ENCODE measurements around the gene MYO7B.

Gene MYO7B

GRCh38 chr2:127535422-127535901, at the start of gene MYO7B:
Gene MYO7B (plus strand): TSS chr2:127535683. CDS start chr2:127559723, 24,040 bp downstream.
- DNase-seq, result no peak

GRCh38 chr2:127485694-127486071, 49.8 kb upstream of the MYO7B start:
- no peak for DNase-seq

- no peak for DNase-seq
Observed at GRCh38 chr2:127486247-127487058, 49.0 kb upstream of the MYO7B start.

GRCh38 chr2:127490283-127490682, 45.2 kb upstream of the MYO7B start:
- no peak for DNase-seq

GRCh38 chr2:127498386-127498785, 37.1 kb upstream of the MYO7B start:
- no peak for DNase-seq

GRCh38 chr2:127503491-127503890, 32.0 kb upstream of the MYO7B start:
- DNase-seq, result no peak

GRCh38 chr2:127504552-127505430, 30.7 kb upstream of the MYO7B start:
- no peak for DNase-seq

GRCh38 chr2:127506510-127506909, 29.0 kb upstream of the MYO7B start:
- DNase-seq, result no peak

- DNase-seq, result peak in 1 of 2 experiments; percentile 23
Observed at GRCh38 chr2:127508023-127508630, 27.4 kb upstream of the MYO7B start.

GRCh38 chr2:127508631-127509034, 26.9 kb upstream of the MYO7B start:
- DNase-seq, result peak; percentile 83 to 93

GRCh38 chr2:127510073-127510472, 25.4 kb upstream of the MYO7B start:
- DNase-seq, result no peak

GRCh38 chr2:127511090-127511695, 24.3 kb upstream of the MYO7B start:
- no peak for DNase-seq

GRCh38 chr2:127511917-127512316, 23.6 kb upstream of the MYO7B start:
- DNase-seq, result no peak

GRCh38 chr2:127512362-127512761, 23.1 kb upstream of the MYO7B start:
- DNase-seq, result no peak

GRCh38 chr2:127514076-127514475, 21.4 kb upstream of the MYO7B start:
- no peak for DNase-seq

- DNase-seq, result no peak
Observed at GRCh38 chr2:127514485-127514884, 21.0 kb upstream of the MYO7B start.

GRCh38 chr2:127515383-127515915, 20.0 kb upstream of the MYO7B start:
- DNase-seq, result no peak

- no peak for DNase-seq
Observed at GRCh38 chr2:127516041-127516762, 19.3 kb upstream of the MYO7B start.

- no peak for DNase-seq
Observed at GRCh38 chr2:127517465-127517864, 18.0 kb upstream of the MYO7B start.

GRCh38 chr2:127520424-127520823, 15.1 kb upstream of the MYO7B start:
- no peak for DNase-seq

- DNase-seq, result no peak
Observed at GRCh38 chr2:127523269-127523939, 12.1 kb upstream of the MYO7B start.
